ENCODE measurements around the gene FXYD5.

DNA sequence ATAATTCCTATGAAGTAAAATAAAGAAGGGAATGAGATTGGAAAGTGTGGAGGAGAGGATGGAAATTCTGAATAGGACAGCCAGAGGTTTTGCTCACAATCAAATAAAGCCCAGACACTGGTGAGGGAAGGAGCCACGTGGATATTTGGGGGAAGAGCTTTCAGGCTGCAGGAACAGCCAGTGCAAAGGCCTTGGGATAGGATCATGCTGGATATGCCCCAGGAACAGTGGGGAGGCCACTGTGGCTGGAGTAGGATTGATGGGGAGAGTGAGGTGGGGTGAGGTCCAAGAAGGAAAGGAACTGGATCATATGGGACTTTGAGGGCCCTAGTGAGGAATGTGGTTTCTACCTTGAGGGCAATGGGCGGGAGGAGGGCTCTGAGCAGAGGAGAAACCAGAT lies 4.1 kb upstream of the FXYD5 start:
- no peak for TF ChIP-seq EZH2 (IDR thresholded peaks at IDR 0.05; ENCODE audit: borderline replicate concordance, insufficient read depth, low read depth, low read length, poor library complexity, severe bottlenecking)
- TF ChIP-seq, protein P1, sequence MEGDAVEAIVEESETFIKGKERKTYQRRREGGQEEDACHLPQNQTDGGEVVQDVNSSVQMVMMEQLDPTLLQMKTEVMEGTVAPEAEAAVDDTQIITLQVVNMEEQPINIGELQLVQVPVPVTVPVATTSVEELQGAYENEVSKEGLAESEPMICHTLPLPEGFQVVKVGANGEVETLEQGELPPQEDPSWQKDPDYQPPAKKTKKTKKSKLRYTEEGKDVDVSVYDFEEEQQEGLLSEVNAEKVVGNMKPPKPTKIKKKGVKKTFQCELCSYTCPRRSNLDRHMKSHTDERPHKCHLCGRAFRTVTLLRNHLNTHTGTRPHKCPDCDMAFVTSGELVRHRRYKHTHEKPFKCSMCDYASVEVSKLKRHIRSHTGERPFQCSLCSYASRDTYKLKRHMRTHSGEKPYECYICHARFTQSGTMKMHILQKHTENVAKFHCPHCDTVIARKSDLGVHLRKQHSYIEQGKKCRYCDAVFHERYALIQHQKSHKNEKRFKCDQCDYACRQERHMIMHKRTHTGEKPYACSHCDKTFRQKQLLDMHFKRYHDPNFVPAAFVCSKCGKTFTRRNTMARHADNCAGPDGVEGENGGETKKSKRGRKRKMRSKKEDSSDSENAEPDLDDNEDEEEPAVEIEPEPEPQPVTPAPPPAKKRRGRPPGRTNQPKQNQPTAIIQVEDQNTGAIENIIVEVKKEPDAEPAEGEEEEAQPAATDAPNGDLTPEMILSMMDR (IDR thresholded peaks at IDR 0.05): no peak

Data from B cell (primary cell).